HCT116 (cell line): ENCODE results near the gene CCDC30.

ENCODE experiments used
- CTCF ChIP-seq, 3 experiments: fragments of 200-600 bp in 1 of 3; sonication (generic) in 1 of 3; IDR thresholded peaks in 2 of 3; conservative IDR thresholded peaks in 1 of 3; 2 replicates each; pipeline ENCODE4 v1.5.1; 2012 to 2017; ENCODE audit warnings: low read depth in 2 of 3, low read length in 2 of 3, antibody characterized with exemption in 1 of 3, borderline replicate concordance in 1 of 3, control low read depth in 1 of 3, mild to moderate bottlenecking in 1 of 3, mixed read lengths in 1 of 3, mixed run types in 1 of 3, moderate library complexity in 1 of 3; ENCODE audit not compliant: insufficient read depth in 1 of 3
- EZH2 ChIP-seq: fragments of 200-600 bp; sonication (generic); IDR thresholded peaks from 2 replicates; pipeline ENCODE4 v1.6.1; 2017; ENCODE audit warnings: antibody characterized with exemption, mixed run types
- MAX ChIP-seq: IDR thresholded peaks from 2 replicates; pipeline ENCODE4 v1.6.1; 2012
- POLR2AphosphoS5 ChIP-seq: IDR thresholded peaks from 2 replicates; pipeline ENCODE4 v1.6.1; 2011; ENCODE audit warnings: mild to moderate bottlenecking, low read depth, low read length, moderate library complexity

- TF ChIP-seq CTCF (IDR thresholded peaks at IDR 0.05 in 2 of 3, conservative IDR thresholded peaks at IDR 0.05 in 1 of 3; ENCODE audit: borderline replicate concordance in 1 of 3, insufficient read depth in 1 of 3, low read depth in 2 of 3, low read length in 2 of 3), result no peak
- no peak for TF ChIP-seq MAX
- no peak for TF ChIP-seq POLR2AphosphoS5
- no peak for TF ChIP-seq EZH2
Measured at GRCh38 chr1:42670425-42670824, 207.3 kb downstream of the CCDC30 start.
